ENCODE data around the gene SLC7A14.

DNA sequence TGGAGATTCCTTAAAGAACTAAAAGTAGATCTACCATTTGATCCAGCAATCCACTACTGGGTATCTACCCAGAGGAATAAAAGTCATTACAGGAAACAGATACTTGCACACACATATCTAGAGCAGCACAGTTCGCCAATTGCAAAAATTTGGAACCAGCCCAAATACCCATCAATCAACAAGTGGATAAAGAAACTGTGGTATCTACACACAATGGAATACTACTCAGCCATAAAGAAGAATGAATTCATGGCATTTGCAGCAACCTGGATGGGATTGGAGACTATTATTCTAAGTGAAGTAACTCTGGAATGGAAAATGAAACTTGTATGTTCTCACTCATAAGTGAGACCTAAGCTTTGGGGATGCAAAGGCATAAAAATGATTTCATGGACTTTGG is 23.8 kb downstream of the SLC7A14 start:
- TF ChIP-seq, protein P1, sequence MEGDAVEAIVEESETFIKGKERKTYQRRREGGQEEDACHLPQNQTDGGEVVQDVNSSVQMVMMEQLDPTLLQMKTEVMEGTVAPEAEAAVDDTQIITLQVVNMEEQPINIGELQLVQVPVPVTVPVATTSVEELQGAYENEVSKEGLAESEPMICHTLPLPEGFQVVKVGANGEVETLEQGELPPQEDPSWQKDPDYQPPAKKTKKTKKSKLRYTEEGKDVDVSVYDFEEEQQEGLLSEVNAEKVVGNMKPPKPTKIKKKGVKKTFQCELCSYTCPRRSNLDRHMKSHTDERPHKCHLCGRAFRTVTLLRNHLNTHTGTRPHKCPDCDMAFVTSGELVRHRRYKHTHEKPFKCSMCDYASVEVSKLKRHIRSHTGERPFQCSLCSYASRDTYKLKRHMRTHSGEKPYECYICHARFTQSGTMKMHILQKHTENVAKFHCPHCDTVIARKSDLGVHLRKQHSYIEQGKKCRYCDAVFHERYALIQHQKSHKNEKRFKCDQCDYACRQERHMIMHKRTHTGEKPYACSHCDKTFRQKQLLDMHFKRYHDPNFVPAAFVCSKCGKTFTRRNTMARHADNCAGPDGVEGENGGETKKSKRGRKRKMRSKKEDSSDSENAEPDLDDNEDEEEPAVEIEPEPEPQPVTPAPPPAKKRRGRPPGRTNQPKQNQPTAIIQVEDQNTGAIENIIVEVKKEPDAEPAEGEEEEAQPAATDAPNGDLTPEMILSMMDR (conservative IDR thresholded peaks at IDR 0.05; ENCODE audit: low read depth, low read length) = no peak
- TF ChIP-seq CHD1 (IDR thresholded peaks at IDR 0.05; ENCODE audit: low read depth, low read length) = no peak
- TF ChIP-seq RCOR1 (IDR thresholded peaks at IDR 0.05; ENCODE audit: insufficient replicate concordance, low read length) = no peak
- no peak for TF ChIP-seq POLR2A (IDR thresholded peaks at IDR 0.05; ENCODE audit: low read depth, low read length)
- TF ChIP-seq MXI1 (IDR thresholded peaks at IDR 0.05; ENCODE audit: borderline replicate concordance, low read depth, low read length) = no peak
- TF ChIP-seq NFE2L2 (IDR thresholded peaks at IDR 0.05; ENCODE audit: low read depth, low read length) = no peak
- TF ChIP-seq CEBPB (IDR thresholded peaks at IDR 0.05; ENCODE audit: low read depth, low read length) = no peak
- TF ChIP-seq BHLHE40 (IDR thresholded peaks at IDR 0.05; ENCODE audit: low read depth, low read length) = no peak
- no peak for TF ChIP-seq MAZ (IDR thresholded peaks at IDR 0.05; ENCODE audit: borderline replicate concordance, low read depth, low read length)
- TF ChIP-seq, protein P2, sequence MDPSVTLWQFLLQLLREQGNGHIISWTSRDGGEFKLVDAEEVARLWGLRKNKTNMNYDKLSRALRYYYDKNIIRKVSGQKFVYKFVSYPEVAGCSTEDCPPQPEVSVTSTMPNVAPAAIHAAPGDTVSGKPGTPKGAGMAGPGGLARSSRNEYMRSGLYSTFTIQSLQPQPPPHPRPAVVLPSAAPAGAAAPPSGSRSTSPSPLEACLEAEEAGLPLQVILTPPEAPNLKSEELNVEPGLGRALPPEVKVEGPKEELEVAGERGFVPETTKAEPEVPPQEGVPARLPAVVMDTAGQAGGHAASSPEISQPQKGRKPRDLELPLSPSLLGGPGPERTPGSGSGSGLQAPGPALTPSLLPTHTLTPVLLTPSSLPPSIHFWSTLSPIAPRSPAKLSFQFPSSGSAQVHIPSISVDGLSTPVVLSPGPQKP (IDR thresholded peaks at IDR 0.05; ENCODE audit: borderline replicate concordance, low read depth, low read length) = no peak
- TF ChIP-seq, protein P3, sequence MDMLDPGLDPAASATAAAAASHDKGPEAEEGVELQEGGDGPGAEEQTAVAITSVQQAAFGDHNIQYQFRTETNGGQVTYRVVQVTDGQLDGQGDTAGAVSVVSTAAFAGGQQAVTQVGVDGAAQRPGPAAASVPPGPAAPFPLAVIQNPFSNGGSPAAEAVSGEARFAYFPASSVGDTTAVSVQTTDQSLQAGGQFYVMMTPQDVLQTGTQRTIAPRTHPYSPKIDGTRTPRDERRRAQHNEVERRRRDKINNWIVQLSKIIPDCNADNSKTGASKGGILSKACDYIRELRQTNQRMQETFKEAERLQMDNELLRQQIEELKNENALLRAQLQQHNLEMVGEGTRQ (IDR thresholded peaks at IDR 0.05; ENCODE audit: low read depth, low read length) = no peak
- no peak for TF ChIP-seq RAD21 (IDR thresholded peaks at IDR 0.05; ENCODE audit: low read length)
- TF ChIP-seq SMC3 (IDR thresholded peaks at IDR 0.05; ENCODE audit: low read depth, low read length) = no peak

All from IMR-90 (cell line).